ENCODE data around the gene UACA. TPM values are rescaled to one million over a fixed set of nuclear protein-coding genes. Genes with fewer than 3 reads are reported as not detected.
A peak's percentile ranks its signal among the peaks of the same experiment; 100 is the strongest.

Gene UACA
- total RNA-seq, 1 donor from 2014 or later = 264 TPM

- TF ChIP-seq, protein P1, sequence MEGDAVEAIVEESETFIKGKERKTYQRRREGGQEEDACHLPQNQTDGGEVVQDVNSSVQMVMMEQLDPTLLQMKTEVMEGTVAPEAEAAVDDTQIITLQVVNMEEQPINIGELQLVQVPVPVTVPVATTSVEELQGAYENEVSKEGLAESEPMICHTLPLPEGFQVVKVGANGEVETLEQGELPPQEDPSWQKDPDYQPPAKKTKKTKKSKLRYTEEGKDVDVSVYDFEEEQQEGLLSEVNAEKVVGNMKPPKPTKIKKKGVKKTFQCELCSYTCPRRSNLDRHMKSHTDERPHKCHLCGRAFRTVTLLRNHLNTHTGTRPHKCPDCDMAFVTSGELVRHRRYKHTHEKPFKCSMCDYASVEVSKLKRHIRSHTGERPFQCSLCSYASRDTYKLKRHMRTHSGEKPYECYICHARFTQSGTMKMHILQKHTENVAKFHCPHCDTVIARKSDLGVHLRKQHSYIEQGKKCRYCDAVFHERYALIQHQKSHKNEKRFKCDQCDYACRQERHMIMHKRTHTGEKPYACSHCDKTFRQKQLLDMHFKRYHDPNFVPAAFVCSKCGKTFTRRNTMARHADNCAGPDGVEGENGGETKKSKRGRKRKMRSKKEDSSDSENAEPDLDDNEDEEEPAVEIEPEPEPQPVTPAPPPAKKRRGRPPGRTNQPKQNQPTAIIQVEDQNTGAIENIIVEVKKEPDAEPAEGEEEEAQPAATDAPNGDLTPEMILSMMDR (IDR thresholded peaks at IDR 0.05) = no peak
- H3K36me3 Mint-ChIP-seq (ENCODE audit: unreplicated experiment) = peaks cover 23% of the 10 kb centered on the region
- H3K4me3 Mint-ChIP-seq (ENCODE audit: unreplicated experiment) = peak overlapping the region; percentile 73
- no peaks in the 10 kb centered on the region for H3K27me3 Mint-ChIP-seq (ENCODE audit: unreplicated experiment)
- DNase-seq (ENCODE audit: extremely low spot score, unreplicated experiment) = no peak
- peak overlapping the region; percentile 88 for H3K27ac Mint-ChIP-seq (ENCODE audit: unreplicated experiment)
- peaks cover 4% of the 10 kb centered on the region for H3K9me3 Mint-ChIP-seq (ENCODE audit: unreplicated experiment)
- H3K4me1 Mint-ChIP-seq (ENCODE audit: unreplicated experiment) = peaks cover 81% of the 10 kb centered on the region
Observed at GRCh38 chr15:70701891-70702568, 61.3 kb downstream of the UACA start.

DNA sequence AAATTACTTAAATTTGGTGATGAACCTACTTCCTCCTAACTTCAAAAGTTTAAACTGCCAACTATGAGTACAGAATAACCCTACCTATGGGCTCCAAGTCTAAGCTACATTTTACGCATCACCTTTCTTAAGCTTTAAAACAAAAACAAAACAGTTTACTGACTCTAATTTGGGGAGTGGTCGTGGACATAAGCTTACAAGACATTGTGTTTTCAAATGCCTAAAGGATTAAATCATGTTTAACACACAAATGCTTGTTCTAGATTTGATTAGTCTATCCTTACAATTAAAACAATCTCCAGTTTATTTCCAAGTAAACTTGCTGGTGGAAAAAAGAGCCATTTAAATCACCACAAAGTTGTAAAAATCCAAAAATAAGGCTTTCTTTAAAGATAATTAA is 62.2 kb downstream of the UACA start:
- Mint-ChIP-seq H3K36me3 (ENCODE audit: unreplicated experiment) (peaks cover 22% of the 10 kb centered on the region), H3K4me1 (ENCODE audit: unreplicated experiment) (peaks cover 83% of the 10 kb centered on the region), H3K27ac (ENCODE audit: unreplicated experiment) (peak overlapping the region; percentile 88), H3K27me3 (ENCODE audit: unreplicated experiment) (no peaks in the 10 kb centered on the region), H3K9me3 (ENCODE audit: unreplicated experiment) (no peaks in the 10 kb centered on the region), H3K4me3 (ENCODE audit: unreplicated experiment) (peak overlapping the region; percentile 73)
- TF ChIP-seq, protein P1 (IDR thresholded peaks at IDR 0.05) = no peak
- DNase-seq (ENCODE audit: extremely low spot score, unreplicated experiment) = no peak

- Mint-ChIP-seq H3K27ac (ENCODE audit: unreplicated experiment) (peak overlapping the region; percentile 85), H3K27me3 (ENCODE audit: unreplicated experiment) (no peaks in the 10 kb centered on the region), H3K36me3 (ENCODE audit: unreplicated experiment) (peaks cover 26% of the 10 kb centered on the region), H3K4me3 (ENCODE audit: unreplicated experiment) (peak overlapping the region; percentile 46), H3K9me3 (ENCODE audit: unreplicated experiment) (no peaks in the 10 kb centered on the region), H3K4me1 (ENCODE audit: unreplicated experiment) (peaks cover 80% of the 10 kb centered on the region)
- no peak for DNase-seq (ENCODE audit: extremely low spot score, unreplicated experiment)
- TF ChIP-seq, protein P1 (IDR thresholded peaks at IDR 0.05) = no peak
Observed at GRCh38 chr15:70699890-70700289, 63.5 kb downstream of the UACA start.

DNA sequence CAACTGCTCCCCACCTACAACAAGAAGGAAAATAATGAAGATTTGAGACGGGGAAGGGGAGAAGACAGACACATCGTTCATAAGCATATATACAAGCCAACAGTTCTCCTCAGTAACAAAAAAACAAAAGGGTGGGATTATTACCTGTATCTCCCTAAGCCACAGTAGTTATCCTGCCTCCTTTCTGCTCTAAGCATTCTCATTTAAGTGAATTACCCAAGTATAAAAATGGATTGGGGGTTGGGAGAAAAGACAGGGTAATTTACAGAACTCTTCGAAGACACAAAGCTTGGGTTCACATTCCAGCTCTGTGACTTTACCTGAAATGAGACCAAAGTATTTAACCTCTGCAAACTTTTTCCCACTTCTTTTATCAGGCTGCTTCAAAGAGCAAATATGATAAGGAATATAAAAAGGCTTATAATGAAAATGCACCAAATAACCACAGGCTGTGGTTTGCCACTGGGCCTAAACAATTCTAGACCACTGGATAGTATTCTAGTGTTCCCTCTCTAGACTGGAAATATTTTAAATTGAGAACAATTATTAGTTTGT is 64.4 kb downstream of the UACA start:
- H3K27me3 Mint-ChIP-seq (ENCODE audit: unreplicated experiment) = no peaks in the 10 kb centered on the region
- H3K4me3 Mint-ChIP-seq (ENCODE audit: unreplicated experiment) = no peak overlapping the region
- peaks cover 72% of the 10 kb centered on the region for H3K4me1 Mint-ChIP-seq (ENCODE audit: unreplicated experiment)
- TF ChIP-seq, protein P1 (IDR thresholded peaks at IDR 0.05) = no peak
- peaks cover 26% of the 10 kb centered on the region for H3K36me3 Mint-ChIP-seq (ENCODE audit: unreplicated experiment)
- H3K9me3 Mint-ChIP-seq (ENCODE audit: unreplicated experiment) = no peaks in the 10 kb centered on the region
- no peak for DNase-seq (ENCODE audit: extremely low spot score, unreplicated experiment)
- peak overlapping the region; percentile 85 for H3K27ac Mint-ChIP-seq (ENCODE audit: unreplicated experiment)

GRCh38 chr15:70698426-70698825 is 64.9 kb downstream of the UACA start:
- Mint-ChIP-seq H3K36me3 (ENCODE audit: unreplicated experiment) (peaks cover 29% of the 10 kb centered on the region), H3K4me1 (ENCODE audit: unreplicated experiment) (peaks cover 69% of the 10 kb centered on the region), H3K27me3 (ENCODE audit: unreplicated experiment) (no peaks in the 10 kb centered on the region), H3K9me3 (ENCODE audit: unreplicated experiment) (no peaks in the 10 kb centered on the region), H3K27ac (ENCODE audit: unreplicated experiment) (peak overlapping the region; percentile 85), H3K4me3 (ENCODE audit: unreplicated experiment) (no peak overlapping the region)
- DNase-seq (ENCODE audit: extremely low spot score, unreplicated experiment) = no peak
- TF ChIP-seq, protein P1 (IDR thresholded peaks at IDR 0.05) = no peak

All from osteocyte (in vitro differentiated cells).